Mesothelial cell of epicardium (in vitro differentiated cells): ENCODE data around the gene FBXL12. TPM values are rescaled to one million over a fixed set of nuclear protein-coding genes. Genes with fewer than 3 reads are reported as not detected.

Source experiments
- DNase-seq, 2 experiments: peaks; one replicate each; pipeline ENCODE4 v3.0.0; 2021; ENCODE audit warnings: low spot score in 2 of 2; ENCODE audit not compliant: unreplicated experiment in 2 of 2
- H3K27ac Mint-ChIP-seq: 2 replicates; pipeline ENCODE4 v1.8.0; 2021; ENCODE audit warnings: mixed read lengths
- H3K27me3 Mint-ChIP-seq: 2 replicates; pipeline ENCODE4 v1.8.0; 2021; ENCODE audit warnings: low read depth, mixed read lengths
- H3K36me3 Mint-ChIP-seq: 2 replicates; pipeline ENCODE4 v1.8.0; 2021; ENCODE audit warnings: mixed read lengths
- H3K4me1 Mint-ChIP-seq: 2 replicates; pipeline ENCODE4 v1.8.0; 2021; ENCODE audit warnings: mixed read lengths
- H3K4me3 Mint-ChIP-seq: 2 replicates; pipeline ENCODE4 v1.8.0; 2021; ENCODE audit warnings: mild to moderate bottlenecking, moderate library complexity, mixed read lengths
- H3K9me3 Mint-ChIP-seq: 2 replicates; pipeline ENCODE4 v1.8.0; 2021; ENCODE audit warnings: mixed read lengths
- total RNA-seq: library from RNA; stranded (reverse); gene quantifications from 3 replicates; pipeline ENCODE4 v1.2.1, GENCODE V29; 2021
- TF ChIP-seq, protein P1 (sequence below): fragments of 200-600 bp; sonication (generic); IDR thresholded peaks from one replicate; pipeline ENCODE4 v1.5.0; 2021; ENCODE audit warnings: antibody characterized with exemption; ENCODE audit not compliant: unreplicated experiment

FBXL12 gene
- total RNA-seq, 1 donor from 2014 or later = 43.8 TPM

DNA sequence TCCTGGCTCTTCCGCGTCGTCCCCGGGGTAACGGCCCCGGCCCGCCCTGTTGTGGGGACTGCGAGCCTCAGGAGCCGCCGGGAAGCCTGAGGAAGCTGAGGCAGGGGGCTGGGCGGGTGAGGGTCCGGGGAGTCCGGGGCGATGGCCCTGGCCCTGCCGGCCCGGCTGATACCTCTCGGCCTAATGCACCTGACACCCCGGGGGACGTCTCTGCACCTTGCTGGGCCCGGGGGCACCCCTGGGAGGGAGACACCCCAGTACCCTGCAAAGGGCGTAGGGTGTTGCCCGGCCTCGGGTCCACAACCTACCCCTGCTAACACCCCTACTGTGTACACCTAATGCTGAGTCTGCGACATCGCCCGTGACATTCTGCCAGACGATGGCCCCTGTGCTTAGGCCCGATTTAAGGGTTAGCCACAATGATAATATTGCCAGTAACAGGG is 16.6 kb upstream of the FBXL12 start:
- DNase-seq = no peak
- TF ChIP-seq, protein P1, sequence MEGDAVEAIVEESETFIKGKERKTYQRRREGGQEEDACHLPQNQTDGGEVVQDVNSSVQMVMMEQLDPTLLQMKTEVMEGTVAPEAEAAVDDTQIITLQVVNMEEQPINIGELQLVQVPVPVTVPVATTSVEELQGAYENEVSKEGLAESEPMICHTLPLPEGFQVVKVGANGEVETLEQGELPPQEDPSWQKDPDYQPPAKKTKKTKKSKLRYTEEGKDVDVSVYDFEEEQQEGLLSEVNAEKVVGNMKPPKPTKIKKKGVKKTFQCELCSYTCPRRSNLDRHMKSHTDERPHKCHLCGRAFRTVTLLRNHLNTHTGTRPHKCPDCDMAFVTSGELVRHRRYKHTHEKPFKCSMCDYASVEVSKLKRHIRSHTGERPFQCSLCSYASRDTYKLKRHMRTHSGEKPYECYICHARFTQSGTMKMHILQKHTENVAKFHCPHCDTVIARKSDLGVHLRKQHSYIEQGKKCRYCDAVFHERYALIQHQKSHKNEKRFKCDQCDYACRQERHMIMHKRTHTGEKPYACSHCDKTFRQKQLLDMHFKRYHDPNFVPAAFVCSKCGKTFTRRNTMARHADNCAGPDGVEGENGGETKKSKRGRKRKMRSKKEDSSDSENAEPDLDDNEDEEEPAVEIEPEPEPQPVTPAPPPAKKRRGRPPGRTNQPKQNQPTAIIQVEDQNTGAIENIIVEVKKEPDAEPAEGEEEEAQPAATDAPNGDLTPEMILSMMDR = no peak
- peaks cover 9% of the 10 kb centered on the region for H3K36me3 Mint-ChIP-seq

DNA sequence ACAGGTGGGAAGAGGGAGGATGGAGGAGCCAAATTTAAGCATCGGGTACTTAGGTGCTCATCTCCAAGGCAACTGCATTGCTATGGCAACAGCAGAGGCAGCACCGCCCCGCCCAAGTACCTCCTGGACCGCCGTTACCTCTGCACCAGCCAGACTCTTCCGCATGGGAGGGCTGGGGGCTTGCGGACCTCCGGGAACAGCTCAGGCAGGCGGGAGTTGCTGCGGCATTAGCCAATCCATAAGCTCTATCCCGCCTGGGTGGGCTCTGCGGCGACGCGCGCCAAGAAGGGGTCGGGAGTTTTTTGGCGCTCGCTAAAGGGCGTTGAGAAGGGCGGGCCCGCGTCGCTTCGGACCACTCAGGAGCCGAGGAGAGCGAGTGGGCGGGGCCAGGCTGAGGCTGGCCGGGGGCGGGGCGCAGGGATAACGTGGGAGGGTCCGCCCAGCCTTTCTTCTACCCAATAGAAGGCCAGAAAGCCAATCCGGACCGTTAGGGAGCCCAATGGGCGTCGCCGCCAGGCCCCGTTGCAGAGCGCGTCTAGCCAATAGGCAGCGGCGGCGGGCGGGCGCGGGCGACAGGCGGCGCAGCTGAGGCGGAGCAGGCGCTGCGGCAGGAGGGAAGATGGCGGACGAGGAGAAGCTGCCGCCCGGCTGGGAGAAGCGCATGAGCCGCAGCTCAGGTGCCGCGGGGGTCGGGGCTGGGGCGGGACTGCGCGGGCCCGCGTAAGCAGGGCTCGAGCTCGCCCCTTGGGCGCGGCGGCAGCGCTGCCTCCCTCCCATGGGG is 16.0 kb upstream of the FBXL12 start, which contains the start of gene PIN1:
PIN1 (plus strand) TSS at position 593 of the 781 bp plus-strand sequence; CDS start at position 620, 27 bp downstream.
- Mint-ChIP-seq H3K9me3 (no peaks in the 10 kb centered on the region), H3K4me3 (peak within 1 kb of the TSS; percentile 81), H3K4me1 (peaks cover 16% of the 10 kb centered on the region), H3K36me3 (peaks cover 8% of the 10 kb centered on the region), H3K27me3 (no peaks in the 10 kb centered on the region), H3K27ac (peak within 1 kb of the TSS; percentile 82)
- DNase-seq = peak; percentile 99
- TF ChIP-seq, protein P1 = no peak

More for the DNA sequence above, 16.6 kb upstream of the FBXL12 start:
- Mint-ChIP-seq H3K9me3 (no peaks in the 10 kb centered on the region), H3K4me1 (peaks cover 16% of the 10 kb centered on the region), H3K4me3 (peak overlapping the region; percentile 81), H3K27me3 (no peaks in the 10 kb centered on the region), H3K27ac (no peak overlapping the region)

DNA sequence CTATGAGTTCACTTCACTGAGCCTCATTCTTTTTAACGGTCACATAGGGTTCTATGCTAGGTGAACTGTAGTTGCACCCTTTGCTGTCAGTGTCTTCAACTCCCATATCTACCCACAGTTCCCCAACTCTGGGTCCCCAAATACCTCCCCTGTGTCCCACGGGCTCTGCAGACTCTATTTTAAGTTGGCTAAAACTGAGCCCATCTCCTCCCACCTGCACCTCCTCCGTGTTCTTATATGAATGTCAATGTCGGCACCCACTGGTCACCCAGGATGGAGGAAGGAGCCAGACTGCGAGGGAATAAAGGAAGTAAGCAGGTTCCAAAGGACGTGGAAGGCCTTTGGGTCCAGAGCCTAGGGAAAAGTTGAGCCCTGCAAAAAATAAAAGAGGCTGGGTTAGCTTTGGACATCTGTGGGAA is 15.4 kb upstream of the FBXL12 start:
- H3K9me3 Mint-ChIP-seq = no peaks in the 10 kb centered on the region
- TF ChIP-seq, protein P1 = no peak
- H3K4me1 Mint-ChIP-seq = peaks cover 14% of the 10 kb centered on the region
- DNase-seq = no peak
- H3K4me3 Mint-ChIP-seq = peak overlapping the region; percentile 77
- peak overlapping the region; percentile 78 for H3K27ac Mint-ChIP-seq
- H3K27me3 Mint-ChIP-seq = no peaks in the 10 kb centered on the region
- H3K36me3 Mint-ChIP-seq = peaks cover 9% of the 10 kb centered on the region

DNA sequence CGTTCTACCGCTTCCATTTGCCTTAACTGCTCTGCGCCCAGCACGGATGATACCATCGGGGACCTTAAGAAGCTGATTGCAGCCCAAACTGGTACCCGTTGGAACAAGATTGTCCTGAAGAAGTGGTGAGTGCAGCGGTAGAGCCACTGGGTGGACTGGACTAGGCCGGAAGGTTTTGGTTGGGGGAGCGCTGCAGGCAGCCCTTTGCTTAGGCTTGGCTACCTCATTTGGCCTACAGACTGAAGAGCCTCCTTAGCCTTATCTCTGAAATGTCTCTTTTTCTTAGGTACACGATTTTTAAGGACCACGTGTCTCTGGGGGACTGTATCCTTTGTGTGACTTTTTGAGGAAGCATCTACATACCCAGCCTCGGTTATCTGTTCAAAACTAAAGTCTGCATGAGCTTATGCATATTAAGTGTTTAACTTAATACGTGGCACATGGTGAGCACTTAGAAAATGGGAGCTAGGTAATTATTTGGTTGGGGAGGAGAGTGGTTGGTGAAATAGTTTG is 9.7 kb upstream of the FBXL12 start:
- no peak for DNase-seq
- Mint-ChIP-seq H3K27ac (peak overlapping the region; percentile 98), H3K4me3 (peak overlapping the region; percentile 100), H3K27me3 (no peaks in the 10 kb centered on the region), H3K9me3 (no peaks in the 10 kb centered on the region), H3K36me3 (peaks cover 5% of the 10 kb centered on the region), H3K4me1 (peaks cover 24% of the 10 kb centered on the region)
- TF ChIP-seq, protein P1 = no peak

DNA sequence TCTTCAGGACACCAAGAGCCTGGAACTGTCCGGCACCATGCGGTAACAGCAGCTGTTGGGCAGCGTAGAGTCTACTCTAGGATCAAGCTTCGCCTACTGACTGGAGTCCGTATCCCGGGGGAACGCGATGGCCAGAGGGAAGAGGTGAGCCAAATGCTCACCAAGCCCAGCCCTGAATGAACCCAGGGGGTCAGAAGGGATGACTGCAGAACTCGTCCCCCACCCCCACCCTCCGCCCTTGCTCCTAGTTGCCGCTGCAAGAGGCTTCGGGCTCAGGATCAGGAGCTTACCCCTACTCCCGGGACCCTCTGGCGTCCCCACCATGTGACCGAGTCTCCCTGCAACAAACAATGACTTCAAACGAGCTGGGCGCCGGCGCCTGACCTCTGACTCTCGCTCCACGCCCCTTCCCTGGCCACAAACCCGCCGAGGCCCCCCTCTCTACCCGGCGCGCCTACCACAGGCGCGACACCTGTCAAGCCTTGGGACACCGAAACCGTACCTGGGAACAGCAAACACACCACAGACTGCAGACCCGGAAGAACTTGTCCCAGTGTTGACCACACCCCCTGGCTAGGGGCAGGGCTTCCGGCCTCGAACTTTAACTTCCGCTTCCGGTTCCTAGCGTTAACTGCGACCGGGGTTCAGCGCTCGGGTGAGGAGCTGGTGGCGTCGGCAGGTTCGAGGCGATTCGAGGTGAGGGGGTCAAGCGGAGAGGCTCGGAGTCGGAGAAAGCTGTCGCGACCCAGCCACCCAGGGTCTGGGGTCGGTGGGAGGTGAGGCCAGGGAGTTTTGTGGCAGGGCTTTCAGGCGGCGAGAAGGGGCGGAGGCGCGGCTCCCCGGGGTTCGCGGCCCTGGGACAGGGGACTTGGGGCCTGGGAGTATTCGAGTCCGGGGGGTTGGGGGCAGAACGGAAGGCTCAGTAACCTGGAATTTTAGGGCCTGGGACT is 8.7 kb upstream of the FBXL12 start, which contains the start of gene UBL5:
UBL5 (plus strand) TSS at position 630 of the 950 bp plus-strand sequence. CDS start 420 bp downstream, outside the sequence.
- H3K4me3 Mint-ChIP-seq = peak within 1 kb of the TSS; percentile 100
- TF ChIP-seq, protein P1 = no peak

More for the DNA sequence above, 8.7 kb upstream of the FBXL12 start, which contains the start of gene UBL5:
- Mint-ChIP-seq H3K36me3 (peaks cover 5% of the 10 kb centered on the region), H3K27me3 (no peaks in the 10 kb centered on the region), H3K9me3 (no peaks in the 10 kb centered on the region), H3K4me1 (peaks cover 24% of the 10 kb centered on the region), H3K27ac (peak within 1 kb of the TSS; percentile 98)
- DNase-seq = peak; percentile 61 to 82
